Lung (tissue), 12 donors: ENCODE measurements around the gene MRPS21. TPM values are rescaled to one million over a fixed set of nuclear protein-coding genes. Genes with fewer than 3 reads are reported as not detected.

Experiments used
- ATAC-seq: fragments of 200-7000 bp; cut with Tn5 transposase; one replicate; pipeline ENCODE4 v1.9.1; 2020; ENCODE audit warnings: moderate number of reproducible peaks; ENCODE audit not compliant: insufficient read depth, low FRiP score
- DNase-seq, 3 donors: peaks; one replicate each; pipeline ENCODE4 v3.0.0-alpha.2; 2013 to 2017
- H3K27ac ChIP-seq, 2 donors: one replicate each; pipeline ENCODE4 v1.5.1; 2013; ENCODE audit warnings: mild to moderate bottlenecking in 2 of 2, moderate library complexity in 2 of 2, control low read depth in 1 of 2, inconsistent platforms in 1 of 2, low read depth in 1 of 2, low read length in 1 of 2
- H3K27me3 ChIP-seq, 3 donors: one replicate each; pipeline ENCODE4 v1.5.1; 2013; ENCODE audit warnings: low read length in 2 of 3; ENCODE audit not compliant: control insufficient read depth in 3 of 3, insufficient read depth in 3 of 3
- H3K36me3 ChIP-seq, 4 donors: one replicate each; pipeline ENCODE4 v1.5.1; 2013; ENCODE audit warnings: low read length in 4 of 4, mild to moderate bottlenecking in 1 of 4, moderate library complexity in 1 of 4; ENCODE audit not compliant: control insufficient read depth in 4 of 4, insufficient read depth in 4 of 4
- H3K4me1 ChIP-seq, 5 donors: one replicate each; pipeline ENCODE4 v1.5.1; 2013; ENCODE audit warnings: low read length in 5 of 5, mild to moderate bottlenecking in 2 of 5, moderate library complexity in 1 of 5; ENCODE audit not compliant: control insufficient read depth in 5 of 5, insufficient read depth in 5 of 5
- H3K4me3 ChIP-seq: one replicate; pipeline ENCODE4 v1.5.1; 2013; ENCODE audit warnings: mild to moderate bottlenecking, control low read depth, moderate library complexity
- H3K9ac ChIP-seq, 2 donors: one replicate each; pipeline ENCODE4 v1.5.1; 2013; ENCODE audit warnings: low read length in 2 of 2, control low read depth in 1 of 2; ENCODE audit not compliant: insufficient read depth in 1 of 2
- H3K9me3 ChIP-seq, 4 donors: one replicate each; pipeline ENCODE4 v1.5.1; 2013; ENCODE audit warnings: low read length in 3 of 4, mild to moderate bottlenecking in 1 of 4, moderate library complexity in 1 of 4; ENCODE audit not compliant: control insufficient read depth in 4 of 4, insufficient read depth in 3 of 4
- WGBS, 2 donors: extraction: QIAGEN DNeasy Blood & Tissue Kit; methylation state at CpG; one replicate each; pipeline ENCODE4 v1.1.7; 2013; 5-methylcytosine and 5-hydroxymethylcytosine counted together
- polyA plus RNA-seq, 2 donors: library from polyadenylated mRNA; stranded (reverse); fragments of 200-250 nt; gene quantifications; one replicate each; pipeline ENCODE4 v1.2.1, GENCODE V29; 2013
- total RNA-seq, 2 donors: library from RNA; depleted of rRNA in 1 of 2; stranded (reverse); fragments of >200 nt in 1 of 2; gene quantifications; one replicate each; pipeline ENCODE4 v1.2.1, GENCODE V29; 2014 to 2021
- TF ChIP-seq, protein P1 (sequence below): IDR thresholded peaks from 2 replicates; pipeline ENCODE4 v1.5.1; 2012; ENCODE audit warnings: mild to moderate bottlenecking; ENCODE audit errors: control extremely low read depth, extremely low read depth
- donor health status: control.
- donor health status: control.
- donor health status: Bipolar disorder and iron deficiency.
- donor health status: healthy.
- donor health status: DM: yes; HTN: yes; CAD: no.

MRPS21 gene
- total and polyA plus RNA-seq, 4 donors = 31.4 to 169 (median 50.8) TPM

GRCh38 chr1:150288382-150288781 is 5.3 kb upstream of the MRPS21 start:
- Histone ChIP-seq H3K27ac (no peak overlapping the region), H3K4me3 (no peak overlapping the region), H3K9ac (no peak overlapping the region), H3K4me1 (peaks cover 0 to 5% (median under 1%) of the 10 kb centered on the region in 5 donors), H3K27me3 (no peaks in the 10 kb centered on the region), H3K36me3 (peaks cover 0 to 7% (median 2%) of the 10 kb centered on the region in 4 donors), H3K9me3 (no peaks in the 10 kb centered on the region)
- no peak for DNase-seq
- TF ChIP-seq, protein P1, sequence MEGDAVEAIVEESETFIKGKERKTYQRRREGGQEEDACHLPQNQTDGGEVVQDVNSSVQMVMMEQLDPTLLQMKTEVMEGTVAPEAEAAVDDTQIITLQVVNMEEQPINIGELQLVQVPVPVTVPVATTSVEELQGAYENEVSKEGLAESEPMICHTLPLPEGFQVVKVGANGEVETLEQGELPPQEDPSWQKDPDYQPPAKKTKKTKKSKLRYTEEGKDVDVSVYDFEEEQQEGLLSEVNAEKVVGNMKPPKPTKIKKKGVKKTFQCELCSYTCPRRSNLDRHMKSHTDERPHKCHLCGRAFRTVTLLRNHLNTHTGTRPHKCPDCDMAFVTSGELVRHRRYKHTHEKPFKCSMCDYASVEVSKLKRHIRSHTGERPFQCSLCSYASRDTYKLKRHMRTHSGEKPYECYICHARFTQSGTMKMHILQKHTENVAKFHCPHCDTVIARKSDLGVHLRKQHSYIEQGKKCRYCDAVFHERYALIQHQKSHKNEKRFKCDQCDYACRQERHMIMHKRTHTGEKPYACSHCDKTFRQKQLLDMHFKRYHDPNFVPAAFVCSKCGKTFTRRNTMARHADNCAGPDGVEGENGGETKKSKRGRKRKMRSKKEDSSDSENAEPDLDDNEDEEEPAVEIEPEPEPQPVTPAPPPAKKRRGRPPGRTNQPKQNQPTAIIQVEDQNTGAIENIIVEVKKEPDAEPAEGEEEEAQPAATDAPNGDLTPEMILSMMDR = no peak
- WGBS, 2 donors = 94 to 97% methylated on average over 1 of the region's 1 CpG
- ATAC-seq = no peak

DNA sequence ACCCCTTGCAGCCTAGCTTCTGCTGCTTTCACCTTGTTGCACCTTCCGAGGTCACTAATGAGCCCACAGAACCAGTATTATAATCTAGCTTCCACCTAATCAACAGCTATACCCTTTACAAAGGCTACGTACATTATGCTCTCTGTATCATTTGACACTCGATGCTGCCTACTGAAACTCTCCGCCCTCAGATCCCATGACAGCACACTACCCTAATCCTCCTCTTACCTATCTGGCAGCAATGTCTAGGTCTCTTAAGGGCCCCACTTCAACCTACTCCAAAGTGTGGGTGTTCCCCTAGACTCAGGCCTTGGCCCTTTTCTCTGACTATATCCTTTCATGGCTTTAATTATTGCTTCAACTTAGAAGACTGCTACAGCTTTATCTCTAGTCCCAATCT is 4.8 kb upstream of the MRPS21 start:
- no peak for DNase-seq
- peaks cover 0 to 7% (median 2%) of the 10 kb centered on the region in 4 donors for H3K36me3 ChIP-seq
- TF ChIP-seq, protein P1 = no peak

GRCh38 chr1:150295476-150295875 is 1.8 kb downstream of the MRPS21 start:
- DNase-seq (no peak), ATAC-seq (no peak)
- peaks cover 5 to 10% (median 7%) of the 10 kb centered on the region in 4 donors for H3K36me3 ChIP-seq
- no peak overlapping the region for H3K9ac ChIP-seq
- TF ChIP-seq, protein P1 = no peak
- no peaks in the 10 kb centered on the region for H3K27me3 ChIP-seq
- no peak overlapping the region for H3K4me3 ChIP-seq
- no peaks in the 10 kb centered on the region for H3K9me3 ChIP-seq
- WGBS, 2 donors = 100% methylated on average over 2 of the region's 2 CpGs
- H3K4me1 ChIP-seq = peaks cover 0 to 7% (median 3%) of the 10 kb centered on the region in 5 donors
- no peak overlapping the region for H3K27ac ChIP-seq

More for the DNA sequence above, 4.8 kb upstream of the MRPS21 start:
- 81 to 95% methylated on average over 4 of the region's 4 CpGs for WGBS, 2 donors
- H3K27ac ChIP-seq = no peak overlapping the region
- no peaks in the 10 kb centered on the region for H3K27me3 ChIP-seq
- H3K4me1 ChIP-seq = peaks cover 0 to 3% (median 0%) of the 10 kb centered on the region in 5 donors
- H3K9ac ChIP-seq = no peak overlapping the region
- no peak overlapping the region for H3K4me3 ChIP-seq
- no peak for ATAC-seq
- H3K9me3 ChIP-seq = no peaks in the 10 kb centered on the region

DNA sequence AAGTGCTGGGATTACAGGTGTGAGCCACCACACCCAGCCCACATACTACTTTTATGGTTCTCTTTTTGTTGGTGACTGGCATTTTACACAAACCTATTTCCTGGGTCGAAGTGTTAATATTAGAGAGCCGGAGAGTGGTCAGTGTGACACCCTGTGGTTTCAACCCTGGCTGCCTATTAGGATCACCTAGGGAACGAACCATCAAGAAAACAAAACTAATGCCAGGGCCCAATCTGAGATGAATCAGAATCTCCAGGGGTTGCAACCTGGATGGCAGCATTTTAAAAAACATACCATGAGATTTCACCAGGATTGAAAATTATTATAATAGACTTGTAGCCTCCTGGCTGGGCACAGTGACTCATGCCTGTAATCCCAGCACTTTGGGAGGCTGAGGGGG is 6.1 kb downstream of the MRPS21 start:
- Histone ChIP-seq H3K9me3 (no peaks in the 10 kb centered on the region), H3K9ac (no peak overlapping the region), H3K4me1 (peaks cover 0 to under 1% (median 0%) of the 10 kb centered on the region in 5 donors), H3K27ac (no peak overlapping the region), H3K4me3 (no peak overlapping the region), H3K27me3 (no peaks in the 10 kb centered on the region), H3K36me3 (peaks cover 16 to 30% (median 24%) of the 10 kb centered on the region in 4 donors)
- ATAC-seq = no peak
- TF ChIP-seq, protein P1 = no peak
- WGBS, 2 donors = 96% methylated on average over 3 of the region's 3 CpGs
- no peak for DNase-seq
